GM23248 (cell line): ENCODE results near the gene SLC6A11. TPM values are rescaled to one million over a fixed set of nuclear protein-coding genes. Genes with fewer than 3 reads are reported as not detected.

ENCODE experiments used
- DNase-seq: peaks from one replicate; pipeline ENCODE4 v3.0.0-alpha.2; 2015
- H2AFZ ChIP-seq: fragments of 200-600 bp; sonication (generic); 2 replicates; pipeline ENCODE4 v1.6.1; 2016; ENCODE audit warnings: antibody characterized with exemption
- H3F3A ChIP-seq: fragments of 200-600 bp; sonication (generic); 2 replicates; pipeline ENCODE4 v1.6.1; 2016; ENCODE audit warnings: mild to moderate bottlenecking, antibody characterized with exemption, mixed run types; ENCODE audit not compliant: insufficient read depth
- H3K27ac ChIP-seq: fragments of 200-600 bp; sonication (generic); 2 replicates; pipeline ENCODE4 v1.5.1; 2016; ENCODE audit warnings: mild to moderate bottlenecking
- H3K27me3 ChIP-seq: fragments of 200-600 bp; sonication (generic); replicated peaks from 2 replicates; pipeline ENCODE4 v1.6.1; 2016; ENCODE audit warnings: mild to moderate bottlenecking; ENCODE audit not compliant: insufficient read depth
- H3K36me3 ChIP-seq: fragments of 200-600 bp; sonication (generic); 2 replicates; pipeline ENCODE4 v1.6.1; 2016; ENCODE audit warnings: low read depth, mild to moderate bottlenecking
- H3K4me1 ChIP-seq: fragments of 200-600 bp; sonication (generic); 2 replicates; pipeline ENCODE4 v1.6.1; 2016; ENCODE audit warnings: mild to moderate bottlenecking; ENCODE audit not compliant: insufficient read depth
- H3K4me2 ChIP-seq: fragments of 200-600 bp; sonication (generic); one replicate; pipeline ENCODE4 v1.6.1; 2016; ENCODE audit warnings: mild to moderate bottlenecking; ENCODE audit not compliant: unreplicated experiment
- H3K4me3 ChIP-seq: fragments of 200-600 bp; sonication (generic); 2 replicates; pipeline ENCODE4 v1.5.1; 2016; ENCODE audit warnings: mild to moderate bottlenecking
- H3K79me2 ChIP-seq: fragments of 200-600 bp; sonication (generic); 2 replicates; pipeline ENCODE4 v1.6.1; 2016; ENCODE audit warnings: mild to moderate bottlenecking; ENCODE audit not compliant: insufficient read depth
- H3K9ac ChIP-seq: fragments of 200-600 bp; sonication (generic); 2 replicates; pipeline ENCODE4 v1.6.1; 2016; ENCODE audit warnings: mild to moderate bottlenecking
- H3K9me2 ChIP-seq: fragments of 200-600 bp; sonication (generic); 2 replicates; pipeline ENCODE4 v1.6.1; 2016; ENCODE audit warnings: mixed run types, mild to moderate bottlenecking, moderate library complexity; ENCODE audit not compliant: insufficient read depth
- H3K9me3 ChIP-seq: fragments of 200-600 bp; sonication (generic); one replicate; pipeline ENCODE4 v1.6.1; 2017; ENCODE audit warnings: low read depth
- H4K20me1 ChIP-seq: fragments of 200-600 bp; sonication (generic); 2 replicates; pipeline ENCODE4 v1.6.0; 2016; ENCODE audit not compliant: insufficient read depth
- EZH2 ChIP-seq: fragments of 200-600 bp; sonication (generic); IDR thresholded peaks from 2 replicates; pipeline ENCODE4 v1.6.1; 2018; ENCODE audit warnings: antibody characterized with exemption, mild to moderate bottlenecking; ENCODE audit not compliant: insufficient read depth, poor library complexity, severe bottlenecking
- EZH2phosphoT487 ChIP-seq: fragments of 200-600 bp; sonication (generic); IDR thresholded peaks from 2 replicates; pipeline ENCODE4 v1.6.1; 2018; ENCODE audit warnings: antibody characterized with exemption, moderate library complexity, mild to moderate bottlenecking, low read depth; ENCODE audit not compliant: insufficient read depth
- WGBS, 2 experiments: methylation state at CpG; one replicate each; pipeline ENCODE4 v1.1.6; 2015 to 2017; ENCODE audit warnings: low lambda C conversion rate in 2 of 2, low coverage in 1 of 2; ENCODE audit errors: missing lambda C conversion rate in 2 of 2; 5-methylcytosine and 5-hydroxymethylcytosine counted together
- in situ Hi-C: fragments of 300-500 bp; cut with MboI; formaldehyde crosslinking; loops from 2 replicates; pipeline ENCODE4 v1.15.0; 2020
- polyA plus RNA-seq: library from polyadenylated mRNA; unstranded; fragments of >200 nt; fragmentation: Nextera tagmentation; extraction: Ambion mirVana; gene quantifications from 2 replicates; pipeline ENCODE4 v1.2.1, GENCODE V29; 2016
- total RNA-seq: library from RNA; depleted of rRNA; stranded (reverse); fragments of >200 nt; shearing (Covaris generic); gene quantifications from 2 replicates; pipeline ENCODE4 v1.2.3, GENCODE V29; 2014

SLC6A11 gene
- total and polyA plus RNA-seq, 2 experiments from 2014 or later: not detected

DNA sequence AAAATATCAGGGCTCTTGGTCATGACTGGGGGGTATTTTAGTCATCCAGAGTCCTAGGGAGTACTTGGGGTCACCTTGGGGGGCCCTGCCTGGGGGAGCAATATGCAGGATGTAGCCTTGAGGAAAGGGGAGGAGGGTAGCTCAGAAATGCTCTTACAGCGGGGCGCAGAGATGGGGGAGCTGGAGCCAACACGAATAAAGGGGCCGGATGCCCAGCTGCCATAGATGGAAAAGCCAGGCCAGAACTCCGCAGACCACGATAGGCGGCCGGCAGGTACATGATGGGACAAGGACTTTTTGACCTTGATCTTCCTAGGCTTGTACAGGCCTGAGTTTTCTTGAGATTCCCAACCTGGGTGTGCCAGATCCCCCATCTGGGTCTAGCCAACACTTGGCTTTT is 128.8 kb downstream of the SLC6A11 start:
- Histone ChIP-seq H3K9me3 (no peaks in the 10 kb centered on the region), H3F3A (no peaks in the 10 kb centered on the region), H3K4me1 (no peaks in the 10 kb centered on the region), H2AFZ (no peak overlapping the region), H3K9ac (no peak overlapping the region), H3K4me3 (no peak overlapping the region), H4K20me1 (no peaks in the 10 kb centered on the region), H3K36me3 (no peaks in the 10 kb centered on the region), H3K79me2 (no peaks in the 10 kb centered on the region), H3K27me3 (no peaks in the 10 kb centered on the region; the same call in 1 of the 2 replicates), H3K27ac (no peak overlapping the region), H3K4me2 (no peak overlapping the region), H3K9me2 (no peaks in the 10 kb centered on the region)
- TF ChIP-seq EZH2phosphoT487: no peak
- no peak for TF ChIP-seq EZH2
- in situ Hi-C loops: loop anchor here (10.0 kb wide), 1 partner anchor 390 kb away; no protein-coding TSS in a partner anchor
- no peak for DNase-seq
- WGBS, 2 experiments: 66 to 69% methylated on average over 8 of the region's 8 CpGs

DNA sequence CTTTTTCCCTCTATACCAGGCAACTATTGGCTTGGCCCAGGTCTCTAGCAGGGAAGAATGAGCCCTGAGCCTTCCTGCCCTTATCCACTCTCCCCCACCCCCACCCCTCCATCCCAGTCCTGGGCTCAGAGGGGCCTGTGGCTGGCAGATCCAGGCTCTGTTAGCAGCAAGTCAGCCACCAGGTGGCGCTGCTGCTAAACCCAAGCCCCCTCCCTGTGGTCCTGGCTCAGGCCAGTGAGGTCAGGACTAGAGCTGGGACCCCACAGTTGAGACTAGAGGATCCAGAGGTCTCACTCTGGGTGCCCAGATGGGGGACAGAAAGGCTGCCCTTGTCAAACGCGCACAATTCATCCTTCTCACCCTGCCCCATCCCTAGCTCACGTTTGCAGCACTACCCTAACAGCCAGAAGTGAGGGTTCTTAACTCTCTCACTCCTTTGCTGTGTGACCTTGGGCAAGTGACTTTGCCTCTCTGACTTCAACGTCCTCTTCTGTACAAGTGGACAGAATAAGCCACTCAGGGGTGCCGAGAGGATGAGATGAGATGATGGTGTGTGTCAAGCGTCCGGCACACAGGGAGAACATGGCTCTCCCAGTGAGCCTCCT is 129.8 kb downstream of the SLC6A11 start:
- DNase-seq: peak; percentile 59
- in situ Hi-C loops: loop anchor here (10.0 kb wide), 1 partner anchor 389 kb away; no protein-coding TSS in a partner anchor
- no peak overlapping the region for H3K9ac ChIP-seq

DNA sequence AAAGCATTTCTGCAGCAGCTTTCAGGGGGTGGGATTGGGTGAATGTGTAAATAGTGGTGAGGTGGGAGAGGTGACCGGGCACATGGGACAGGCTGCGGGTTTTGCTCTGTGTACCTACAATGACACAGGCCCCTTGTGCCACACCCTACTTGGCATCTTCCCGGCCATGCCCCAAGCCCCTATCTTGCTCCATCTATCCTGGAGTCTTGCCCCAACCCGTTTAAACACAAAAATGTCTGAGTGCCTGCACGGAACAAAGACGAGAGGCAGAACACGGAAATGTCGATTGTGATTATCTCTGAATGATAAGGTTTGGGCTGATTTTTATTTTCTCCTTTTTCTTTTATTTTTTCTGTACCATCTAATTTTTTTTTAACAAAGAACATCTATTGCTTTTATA is 130.5 kb downstream of the SLC6A11 start:
- WGBS, 2 experiments: 56 to 59% methylated on average over 8 of the region's 8 CpGs
- Histone ChIP-seq H3K4me1 (no peaks in the 10 kb centered on the region), H3K27ac (no peak overlapping the region), H3K4me2 (no peak overlapping the region), H3K9me2 (no peaks in the 10 kb centered on the region), H3K36me3 (no peaks in the 10 kb centered on the region), H3K9me3 (no peaks in the 10 kb centered on the region), H3K27me3 (no peaks in the 10 kb centered on the region; the same call in 1 of the 2 replicates), H3K79me2 (no peaks in the 10 kb centered on the region), H3F3A (no peaks in the 10 kb centered on the region), H3K4me3 (no peak overlapping the region), H2AFZ (no peak overlapping the region), H4K20me1 (no peaks in the 10 kb centered on the region), H3K9ac (no peak overlapping the region)
- no peak for TF ChIP-seq EZH2
- no peak for TF ChIP-seq EZH2phosphoT487
- no peak for DNase-seq
- in situ Hi-C loops: loop anchor here (10.0 kb wide), 1 partner anchor 388 kb away; no protein-coding TSS in a partner anchor

More for the DNA sequence above, 129.8 kb downstream of the SLC6A11 start:
- Histone ChIP-seq H3K9me2 (no peaks in the 10 kb centered on the region), H3K4me3 (no peak overlapping the region), H3F3A (no peaks in the 10 kb centered on the region), H3K27me3 (no peaks in the 10 kb centered on the region; the same call in 1 of the 2 replicates), H3K4me2 (no peak overlapping the region), H3K4me1 (no peaks in the 10 kb centered on the region), H4K20me1 (no peaks in the 10 kb centered on the region), H3K9me3 (no peaks in the 10 kb centered on the region), H3K27ac (no peak overlapping the region), H3K36me3 (no peaks in the 10 kb centered on the region), H3K79me2 (no peaks in the 10 kb centered on the region), H2AFZ (no peak overlapping the region)
- 56% methylated on average over 8 of the region's 8 CpGs for WGBS, 2 experiments
- TF ChIP-seq EZH2phosphoT487 (no peak), EZH2 (no peak)

DNA sequence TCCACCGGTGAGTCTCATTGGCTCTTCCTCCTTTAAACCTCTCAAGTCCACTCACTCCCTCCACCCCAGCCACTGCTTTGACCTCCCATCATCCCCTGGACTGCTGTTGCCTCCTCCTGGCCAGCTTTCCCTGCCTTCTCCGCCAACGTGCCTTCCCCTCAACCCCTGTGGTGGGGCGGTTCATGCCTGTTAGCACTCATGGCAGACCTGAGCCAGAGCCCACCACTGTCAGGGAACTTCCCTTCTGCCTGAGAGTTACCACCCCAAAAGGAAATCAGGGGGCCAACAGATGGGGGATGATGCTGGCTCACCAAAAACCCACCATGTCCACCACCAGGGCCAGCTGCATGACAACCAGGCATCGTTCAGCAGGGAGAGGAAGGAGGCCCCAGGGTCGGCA is 132.3 kb downstream of the SLC6A11 start:
- Histone ChIP-seq H3K9me3 (no peaks in the 10 kb centered on the region), H3K4me1 (no peaks in the 10 kb centered on the region), H2AFZ (no peak overlapping the region), H3K9me2 (no peaks in the 10 kb centered on the region), H3F3A (no peaks in the 10 kb centered on the region), H3K9ac (no peak overlapping the region), H3K27ac (no peak overlapping the region), H4K20me1 (no peaks in the 10 kb centered on the region), H3K79me2 (no peaks in the 10 kb centered on the region), H3K4me3 (no peak overlapping the region), H3K36me3 (no peaks in the 10 kb centered on the region), H3K27me3 (no peaks in the 10 kb centered on the region; the same call in none of the 2 replicates), H3K4me2 (no peak overlapping the region)
- 63 to 72% methylated on average over 6 of the region's 6 CpGs for WGBS, 2 experiments
- no peak for TF ChIP-seq EZH2phosphoT487
- TF ChIP-seq EZH2: no peak
- no peak for DNase-seq
- in situ Hi-C loops: loop anchor here (10.0 kb wide), 1 partner anchor 386 kb away; no protein-coding TSS in a partner anchor
